Testis (tissue), 3 donors: Measurements from ENCODE around the gene HOXB8. TPM values are rescaled to one million over a fixed set of nuclear protein-coding genes. Genes with fewer than 3 reads are reported as not detected.

ENCODE experiments used
- DNase-seq: peaks from one replicate; pipeline ENCODE4 v3.0.0-alpha.2; 2019
- H3K27ac ChIP-seq, 2 donors: fragments of 200-600 bp; sonication (generic); one replicate each; pipeline ENCODE4 v1.5.1; 2019
- H3K27me3 ChIP-seq: fragments of 200-600 bp; sonication (generic); one replicate; pipeline ENCODE4 v1.5.1; 2019
- H3K36me3 ChIP-seq: fragments of 200-600 bp; sonication (generic); one replicate; pipeline ENCODE4 v1.5.1; 2017; ENCODE audit warnings: low read depth; ENCODE audit errors: missing control alignments
- H3K4me1 ChIP-seq: fragments of 200-600 bp; sonication (generic); one replicate; pipeline ENCODE4 v1.5.1; 2019
- H3K4me3 ChIP-seq, 2 donors: fragments of 200-600 bp; sonication (generic); one replicate each; pipeline ENCODE4 v1.5.1; 2017 to 2019
- H3K9me3 ChIP-seq: fragments of 200-600 bp; sonication (generic); one replicate; pipeline ENCODE4 v1.5.1; 2017
- CTCF ChIP-seq, 3 experiments: fragments of 450-650 bp in 2 of 3; fragments of 200-600 bp in 1 of 3; sonication (generic) in 1 of 3; IDR thresholded peaks; one replicate each; pipeline ENCODE4 v1.5.1; 2016 to 2019; ENCODE audit warnings: antibody characterized with exemption in 3 of 3, mild to moderate bottlenecking in 2 of 3, moderate library complexity in 1 of 3
- POLR2A ChIP-seq: fragments of 450-650 bp; IDR thresholded peaks from one replicate; pipeline ENCODE4 v1.6.1; 2017; ENCODE audit warnings: antibody characterized with exemption, mild to moderate bottlenecking, moderate library complexity
- WGBS, 2 donors: methylation state at CpG; one replicate each; pipeline ENCODE4 v1.1.5; 2018; 5-methylcytosine and 5-hydroxymethylcytosine counted together
- intact Hi-C: fragments of 100-400 bp; cut with DNase I; formaldehyde crosslinking; loops from one replicate; pipeline ENCODE4 v1.15.1; 2023; ENCODE audit warnings: low total_unique reads
- polyA plus RNA-seq: library from polyadenylated mRNA; stranded (reverse); fragments of 350-450 nt; fragmentation: Illumina TruSeq; extraction: RNeasy Lipid Tissue Mini Kit (QIAGEN cat#74804); gene quantifications from one replicate; pipeline ENCODE4 v1.2.3, GENCODE V29; 2014; ENCODE audit warnings: low read depth, low replicate concordance; ENCODE audit not compliant: insufficient read depth
- total RNA-seq, 2 donors: library from RNA; depleted of rRNA; stranded (reverse); fragments of >200 nt; gene quantifications; one replicate each; pipeline ENCODE4 v1.2.3, GENCODE V29; 2016

HOXB8 gene
- total and polyA plus RNA-seq, 3 donors from 2014 or later, result 1.2 to 2.7 (median 2.0) TPM

- no peak overlapping the region for H3K4me3 ChIP-seq
- no peak overlapping the region for H3K27ac ChIP-seq
- H3K36me3 ChIP-seq, result no peaks in the 10 kb centered on the region
- H3K9me3 ChIP-seq, result no peaks in the 10 kb centered on the region
- peaks cover 9% of the 10 kb centered on the region for H3K27me3 ChIP-seq
- H3K4me1 ChIP-seq, result peaks cover 4% of the 10 kb centered on the region
- DNase-seq, result no peak
- TF ChIP-seq POLR2A (no peak), CTCF (IDR thresholded peaks at IDR 0.05) (no peak)
- intact Hi-C loops, result no loop called here
- WGBS, 2 donors, result 17% methylated on average over 15 of the region's 15 CpGs
Measured at GRCh38 chr17:48616717-48617470, 1.8 kb upstream of the HOXB8 start.

- H3K9me3 ChIP-seq, result no peaks in the 10 kb centered on the region
- 16 to 24% methylated on average over 14 to 17 of the region's 17 CpGs for WGBS, 2 donors
- H3K4me3 ChIP-seq, result no peak overlapping the region
- DNase-seq, result no peak
- peaks cover 4% of the 10 kb centered on the region for H3K4me1 ChIP-seq
- peaks cover 9% of the 10 kb centered on the region for H3K27me3 ChIP-seq
- intact Hi-C loops, result no loop called here
- no peaks in the 10 kb centered on the region for H3K36me3 ChIP-seq
- no peak overlapping the region for H3K27ac ChIP-seq
- TF ChIP-seq CTCF (IDR thresholded peaks at IDR 0.05), result no peak
- TF ChIP-seq POLR2A, result no peak
Measured at GRCh38 chr17:48615963-48616716, 1.0 kb upstream of the HOXB8 start.

- Histone ChIP-seq H3K9me3 (no peaks in the 10 kb centered on the region), H3K27ac (no peak overlapping the region), H3K4me3 (peak overlapping the region; percentile 19 to 23), H3K4me1 (peaks cover 10% of the 10 kb centered on the region), H3K27me3 (peaks cover 9% of the 10 kb centered on the region), H3K36me3 (no peaks in the 10 kb centered on the region)
- intact Hi-C loops, result no loop called here
- TF ChIP-seq POLR2A (no peak), CTCF (IDR thresholded peaks at IDR 0.05) (no peak)
- 5 to 6% methylated on average over 52 of the region's 55 CpGs for WGBS, 2 donors
- DNase-seq, result no peak
Measured at GRCh38 chr17:48613862-48614694, 1.0 kb downstream of the HOXB8 start.

DNA sequence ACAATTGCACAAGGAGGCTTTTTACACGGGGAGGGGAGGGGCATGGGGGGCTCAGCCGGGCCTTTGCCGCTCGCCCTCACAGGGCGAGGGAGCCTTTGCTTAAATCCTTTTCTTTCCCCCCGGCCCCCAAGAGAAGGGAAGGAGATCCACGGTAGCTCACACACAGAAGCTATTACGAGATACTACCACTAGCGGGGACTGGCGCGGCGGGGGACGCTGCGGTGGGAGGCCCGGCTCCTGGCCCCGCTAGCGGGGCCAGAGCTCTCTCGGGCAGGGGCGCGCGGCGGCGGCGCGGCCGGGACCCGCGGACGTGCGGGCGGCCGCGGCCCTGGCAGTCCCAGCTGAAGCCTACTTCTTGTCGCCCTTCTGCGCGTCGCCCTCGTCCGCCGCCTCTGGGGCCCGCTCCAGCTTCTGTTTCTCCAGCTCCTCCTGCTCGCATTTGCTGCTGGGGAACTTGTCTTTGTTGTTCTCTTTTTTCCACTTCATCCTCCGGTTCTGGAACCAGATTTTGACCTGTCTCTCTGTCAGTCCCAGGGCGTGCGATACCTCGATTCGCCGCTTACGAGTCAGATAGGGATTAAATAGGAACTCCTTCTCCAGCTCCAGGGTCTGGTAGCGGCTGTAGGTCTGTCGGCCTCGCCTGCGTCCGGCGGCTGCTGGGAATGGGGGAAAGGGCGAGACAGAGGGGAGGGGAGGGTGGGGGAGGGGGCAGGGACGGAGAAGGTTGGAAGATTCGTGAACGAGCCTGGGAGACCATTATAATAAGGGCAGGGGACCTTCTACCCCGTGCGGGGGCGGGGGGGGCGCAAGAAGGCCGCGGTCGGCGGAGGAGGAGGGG lies 2.0 kb downstream of the HOXB8 start:
- TF ChIP-seq POLR2A, result no peak
- TF ChIP-seq CTCF (IDR thresholded peaks at IDR 0.05), result peak in 1 of 3 experiments; percentile 12
- Histone ChIP-seq H3K4me3 (peak overlapping the region; percentile 18 to 64), H3K4me1 (peaks cover 10% of the 10 kb centered on the region), H3K27me3 (peaks cover 7% of the 10 kb centered on the region), H3K9me3 (no peaks in the 10 kb centered on the region), H3K27ac (no peak overlapping the region), H3K36me3 (no peaks in the 10 kb centered on the region)
- DNase-seq, result no peak
- intact Hi-C loops, result no loop called here
- WGBS, 2 donors, result 2% methylated on average over 51 to 67 of the region's 67 CpGs
